Tibial artery (tissue), 4 donors: Measurements from ENCODE around the gene KDM6A.

ENCODE experiments used
- DNase-seq, 2 donors: peaks; one replicate each; pipeline ENCODE4 v3.0.0-alpha.2; 2019
- H3K27ac ChIP-seq, 2 donors: fragments of 200-600 bp; sonication (generic) in 1 of 2; 1 replicate in 1 of 2; 2 replicates in 1 of 2; pipeline ENCODE4 v1.5.1; 2018 to 2019; ENCODE audit warnings: mild to moderate bottlenecking in 1 of 2
- H3K27me3 ChIP-seq, 2 donors: fragments of 200-600 bp; sonication (generic) in 1 of 2; one replicate each; pipeline versions ENCODE4 v1.5.1 to v1.6.0; 2016 to 2019
- H3K36me3 ChIP-seq, 3 donors: fragments of 200-600 bp; sonication (generic) in 2 of 3; one replicate each; pipeline ENCODE4 v1.5.1; 2016 to 2019; ENCODE audit warnings: mild to moderate bottlenecking in 2 of 3
- H3K4me1 ChIP-seq, 4 donors: fragments of 200-600 bp; sonication (generic) in 2 of 4; 1 replicate in 3 of 4; 2 replicates in 1 of 4; pipeline ENCODE4 v1.5.1; 2016 to 2019
- H3K4me3 ChIP-seq, 2 donors: fragments of 200-600 bp; sonication (generic) in 1 of 2; 1 replicate in 1 of 2; 2 replicates in 1 of 2; pipeline ENCODE4 v1.5.1; 2018 to 2019; ENCODE audit warnings: mild to moderate bottlenecking in 2 of 2
- H3K9me3 ChIP-seq, 3 donors: fragments of 200-600 bp; sonication (generic) in 1 of 3; one replicate each; pipeline ENCODE4 v1.5.1; 2016 to 2019
- CTCF ChIP-seq, 2 experiments: fragments of 200-600 bp in 1 of 2; fragments of 450-650 bp in 1 of 2; IDR thresholded peaks; one replicate each; pipeline ENCODE4 v1.5.1; 2017 to 2019; ENCODE audit warnings: antibody characterized with exemption in 2 of 2, mild to moderate bottlenecking in 1 of 2, moderate library complexity in 1 of 2
- intact Hi-C: fragments of 100-400 bp; cut with DNase I; formaldehyde crosslinking; loops from one replicate; pipeline ENCODE4 v1.15.0; 2023; ENCODE audit warnings: low total_unique reads

Gene KDM6A

DNA sequence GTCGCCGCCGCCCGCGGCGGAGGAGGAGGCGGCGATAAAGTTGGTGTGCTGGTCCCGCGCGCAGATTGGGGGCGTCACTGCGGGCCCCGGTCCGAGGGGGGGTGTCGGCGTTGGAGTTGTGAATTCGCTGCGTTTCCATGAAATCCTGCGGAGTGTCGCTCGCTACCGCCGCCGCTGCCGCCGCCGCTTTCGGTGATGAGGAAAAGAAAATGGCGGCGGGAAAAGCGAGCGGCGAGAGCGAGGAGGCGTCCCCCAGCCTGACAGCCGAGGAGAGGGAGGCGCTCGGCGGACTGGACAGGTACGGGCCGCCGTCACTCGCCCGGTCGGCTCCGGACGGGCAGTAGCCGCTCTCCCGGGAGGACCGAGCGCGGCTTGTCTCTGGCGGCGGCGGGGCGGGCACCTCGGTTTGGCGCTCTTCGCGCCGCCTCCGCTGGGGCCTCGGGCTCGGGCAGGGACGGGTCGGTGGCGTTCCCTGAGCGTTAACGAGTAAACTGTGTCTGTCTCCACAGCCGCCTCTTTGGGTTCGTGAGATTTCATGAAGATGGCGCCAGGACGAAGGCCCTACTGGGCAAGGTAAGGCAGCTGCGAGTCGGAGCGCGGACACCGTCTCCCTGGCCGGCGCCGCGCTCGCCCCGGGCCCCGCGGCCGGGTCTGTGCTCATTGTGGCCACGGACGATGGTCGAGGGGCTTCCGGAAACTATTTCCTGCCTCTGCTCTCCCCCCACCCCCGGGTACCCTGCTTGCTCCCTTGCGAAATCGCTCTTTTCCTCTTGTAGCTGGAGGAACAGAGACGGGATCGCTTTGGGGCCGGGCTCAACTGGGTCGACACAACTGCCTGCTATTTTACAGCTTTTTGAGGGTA lies 658 bp downstream of the KDM6A start:
- intact Hi-C loops, result no loop called here
- Histone ChIP-seq H3K9me3 (no peaks in the 10 kb centered on the region), H3K36me3 (no peaks in the 10 kb centered on the region), H3K27me3 (no peaks in the 10 kb centered on the region), H3K4me1 (peaks cover 0 to 16% (median 7%) of the 10 kb centered on the region in 4 donors), H3K4me3 (peak overlapping the region; percentile 85 to 96), H3K27ac (peak overlapping the region; percentile 97 to 99)
- no peak for TF ChIP-seq CTCF (IDR thresholded peaks at IDR 0.05)
- peak; percentile 43 to 65 for DNase-seq

GRCh38 chrX:44874420-44875184 lies 1.6 kb downstream of the KDM6A start:
- DNase-seq, result peak in 1 of 2 donors; percentile 19
- Histone ChIP-seq H3K27ac (peak overlapping the region; percentile 97 to 99), H3K27me3 (no peaks in the 10 kb centered on the region), H3K4me3 (peak overlapping the region; percentile 85 to 96), H3K4me1 (peaks cover 0 to 24% (median 9%) of the 10 kb centered on the region in 4 donors), H3K9me3 (no peaks in the 10 kb centered on the region), H3K36me3 (no peaks in the 10 kb centered on the region)
- TF ChIP-seq CTCF (IDR thresholded peaks at IDR 0.05), result no peak
- intact Hi-C loops, result no loop called here

DNA sequence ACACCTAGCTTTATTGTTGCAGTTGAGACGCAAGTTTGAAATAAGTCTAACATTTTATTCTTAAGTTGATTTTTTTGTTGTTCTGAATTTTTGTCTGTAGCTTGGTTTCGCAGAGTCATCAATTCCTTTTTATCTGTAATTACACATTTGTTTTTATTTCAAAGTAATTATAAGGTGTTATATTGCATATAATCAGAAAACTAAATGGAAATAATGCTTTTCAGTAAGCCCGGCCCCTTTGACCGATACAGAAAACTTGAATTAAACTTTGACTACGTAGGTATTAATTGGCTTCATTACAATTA lies 2.1 kb downstream of the KDM6A start:
- intact Hi-C loops, result no loop called here
- no peaks in the 10 kb centered on the region for H3K36me3 ChIP-seq
- DNase-seq, result no peak
- H3K27ac ChIP-seq, result peak overlapping the region; percentile 97 to 99
- peak overlapping the region; percentile 85 to 96 for H3K4me3 ChIP-seq
- peaks cover 0 to 25% (median 10%) of the 10 kb centered on the region in 4 donors for H3K4me1 ChIP-seq
- no peak for TF ChIP-seq CTCF (IDR thresholded peaks at IDR 0.05)
- no peaks in the 10 kb centered on the region for H3K9me3 ChIP-seq
- no peaks in the 10 kb centered on the region for H3K27me3 ChIP-seq

DNA sequence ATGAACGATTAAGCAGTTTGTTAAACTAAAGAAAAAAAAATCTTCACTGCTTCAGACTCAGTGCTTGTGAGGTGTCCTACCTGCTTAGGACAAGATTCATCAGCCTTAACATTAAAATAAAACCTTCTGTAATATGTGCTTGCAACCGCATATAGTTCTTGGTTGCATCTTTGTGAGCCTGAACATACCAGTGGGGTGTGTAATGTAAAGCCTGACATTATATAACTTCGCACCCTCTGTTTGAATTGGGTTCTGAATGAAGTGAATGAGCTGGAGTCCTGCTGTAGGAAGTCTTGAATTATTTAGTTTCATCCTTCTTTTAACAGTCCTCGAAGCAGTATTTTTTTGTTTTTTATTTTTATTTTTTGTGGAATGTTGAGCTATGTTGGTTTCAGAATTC lies 3.1 kb downstream of the KDM6A start:
- H3K4me3 ChIP-seq, result peak overlapping the region; percentile 85 to 96
- H3K27me3 ChIP-seq, result no peaks in the 10 kb centered on the region
- no peaks in the 10 kb centered on the region for H3K36me3 ChIP-seq
- no peak for TF ChIP-seq CTCF (IDR thresholded peaks at IDR 0.05)
- H3K27ac ChIP-seq, result no peak overlapping the region
- intact Hi-C loops, result no loop called here
- DNase-seq, result no peak
- H3K9me3 ChIP-seq, result no peaks in the 10 kb centered on the region
- peaks cover 0 to 25% (median 10%) of the 10 kb centered on the region in 4 donors for H3K4me1 ChIP-seq

DNA sequence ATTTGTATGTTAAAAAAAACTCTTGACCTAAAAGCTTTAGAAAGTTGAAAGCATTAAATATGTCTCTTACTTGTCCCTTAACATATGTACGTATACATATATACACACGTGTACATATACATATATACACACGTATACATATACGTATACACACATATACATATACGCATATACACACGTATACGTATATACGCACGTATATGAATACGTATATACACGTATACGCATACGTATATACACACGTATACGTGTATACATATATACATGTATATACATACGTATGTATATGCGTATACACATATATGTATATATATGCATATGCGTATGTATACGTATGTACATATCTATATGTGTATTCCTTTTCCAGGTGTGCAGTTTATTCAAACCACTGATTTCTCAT lies 3.8 kb downstream of the KDM6A start:
- intact Hi-C loops, result no loop called here
- TF ChIP-seq CTCF (IDR thresholded peaks at IDR 0.05), result no peak
- H3K4me1 ChIP-seq, result peaks cover 0 to 25% (median 6%) of the 10 kb centered on the region in 4 donors
- no peaks in the 10 kb centered on the region for H3K27me3 ChIP-seq
- no peak overlapping the region for H3K27ac ChIP-seq
- no peak for DNase-seq
- no peaks in the 10 kb centered on the region for H3K9me3 ChIP-seq
- H3K4me3 ChIP-seq, result no peak overlapping the region
- H3K36me3 ChIP-seq, result no peaks in the 10 kb centered on the region
